ENCODE measurements around the gene ZDHHC7.
"Not testable (repeated sequence)": the region's sequence is repeated elsewhere in the genome, so short reads cannot be mapped to it uniquely, and the experiment has no call there.

Gene ZDHHC7

GRCh38 chr16:85033171-85033570 lies 21.8 kb upstream of the ZDHHC7 start:
- TF ChIP-seq ZFX (IDR thresholded peaks at IDR 0.05; ENCODE audit: borderline replicate concordance) = no peak
- no peak for TF ChIP-seq CTCF (IDR thresholded peaks at IDR 0.05)
- H3K27ac ChIP-seq = no peak overlapping the region

GRCh38 chr16:85032187-85032586 lies 20.9 kb upstream of the ZDHHC7 start:
- not testable (repeated sequence) for H3K27ac ChIP-seq

GRCh38 chr16:85031451-85031850 lies 20.1 kb upstream of the ZDHHC7 start:
- TF ChIP-seq ZFX (IDR thresholded peaks at IDR 0.05; ENCODE audit: borderline replicate concordance) = no peak
- TF ChIP-seq CTCF (IDR thresholded peaks at IDR 0.05) = no peak

GRCh38 chr16:85029981-85030401 lies 18.7 kb upstream of the ZDHHC7 start:
- no peak for TF ChIP-seq ZFX (IDR thresholded peaks at IDR 0.05; ENCODE audit: borderline replicate concordance)
- TF ChIP-seq CTCF (IDR thresholded peaks at IDR 0.05) = no peak

More at GRCh38 chr16:85031451-85031850, 20.1 kb upstream of the ZDHHC7 start:
- H3K27ac ChIP-seq = no peak overlapping the region

GRCh38 chr16:85029408-85029784 lies 18.1 kb upstream of the ZDHHC7 start:
- TF ChIP-seq CTCF (IDR thresholded peaks at IDR 0.05) (no peak), ZFX (IDR thresholded peaks at IDR 0.05; ENCODE audit: borderline replicate concordance) (no peak)
- peak overlapping the region; percentile 66 for H3K27ac ChIP-seq

More at GRCh38 chr16:85029981-85030401, 18.7 kb upstream of the ZDHHC7 start:
- peak overlapping the region; percentile 66 for H3K27ac ChIP-seq

- H3K27ac ChIP-seq = peak overlapping the region; percentile 66
- no peak for TF ChIP-seq CTCF (IDR thresholded peaks at IDR 0.05)
- no peak for TF ChIP-seq ZFX (IDR thresholded peaks at IDR 0.05; ENCODE audit: borderline replicate concordance)
Observed at GRCh38 chr16:85028685-85029407, 17.5 kb upstream of the ZDHHC7 start.

- peak overlapping the region; percentile 66 for H3K27ac ChIP-seq
- TF ChIP-seq ZFX (IDR thresholded peaks at IDR 0.05; ENCODE audit: borderline replicate concordance) (no peak), CTCF (IDR thresholded peaks at IDR 0.05) (peak; percentile 59)
Observed at GRCh38 chr16:85027958-85028684, 16.8 kb upstream of the ZDHHC7 start.
